Left lung (tissue), 10 donors: Measurements from ENCODE around the gene NHERF2. TPM values are rescaled to one million over a fixed set of nuclear protein-coding genes. Genes with fewer than 3 reads are reported as not detected.

Experiments
- ATAC-seq: fragments of 200-7000 bp; cut with Tn5 transposase; one replicate; pipeline ENCODE4 v1.9.1; 2020; ENCODE audit warnings: moderate library complexity
- DNase-seq, 4 donors: peaks; one replicate each; pipeline ENCODE4 v3.0.0-alpha.2; 2013 to 2020
- H3K27ac ChIP-seq, 2 donors: fragments of 200-600 bp; sonication (generic) in 1 of 2; one replicate each; pipeline versions ENCODE4 v1.5.0 to v1.8.0; 2020 to 2021
- H3K27me3 ChIP-seq, 2 donors: fragments of 200-600 bp; sonication (generic) in 1 of 2; one replicate each; pipeline versions ENCODE4 v1.5.0 to v1.8.0; 2020 to 2021
- H3K36me3 ChIP-seq, 2 donors: fragments of 200-600 bp; sonication (generic) in 1 of 2; one replicate each; pipeline versions ENCODE4 v1.5.0 to v1.8.0; 2020 to 2021
- H3K4me1 ChIP-seq, 2 donors: fragments of 200-600 bp; one replicate each; pipeline ENCODE4 v1.8.0; 2021
- H3K4me3 ChIP-seq, 2 donors: fragments of 200-600 bp; sonication (generic) in 1 of 2; one replicate each; pipeline versions ENCODE4 v1.5.0 to v1.8.0; 2020 to 2021; ENCODE audit warnings: mild to moderate bottlenecking in 1 of 2
- H3K9me3 ChIP-seq, 2 donors: fragments of 200-600 bp; sonication (generic) in 1 of 2; one replicate each; pipeline versions ENCODE4 v1.5.0 to v1.8.0; 2020 to 2021
- CTCF ChIP-seq, 2 donors: fragments of 200-600 bp; sonication (generic) in 1 of 2; IDR thresholded peaks; one replicate each; pipeline versions ENCODE4 v1.5.0 to v1.8.0; 2021; ENCODE audit warnings: antibody characterized with exemption in 2 of 2
- intact Hi-C, 2 donors: fragments of 100-400 bp; cut with DNase I; formaldehyde crosslinking; loops; one replicate each; pipeline versions ENCODE4 v1.11.2 to v1.14.2; 2022
- polyA plus RNA-seq, 6 donors: library from polyadenylated mRNA; unstranded; fragments of 120-200 nt; gene quantifications; one replicate each; pipeline ENCODE4 v1.2.1, GENCODE V29; 2013; ENCODE audit not compliant: insufficient read length in 6 of 6
- total RNA-seq, 2 donors: library from RNA; stranded (reverse); fragmentation: NEBNext Ultra II Directional; extraction: Animal tissue kit (Norgen Biotek cat#: 25700); gene quantifications; one replicate each; pipeline ENCODE4 v1.2.1, GENCODE V29; 2021
- donor health status: DM: no; HTN: yes; CAD: no.
- donor health status: DM: no; HTN: no; CAD: no.

Gene NHERF2
- total and polyA plus RNA-seq, 8 donors, result 68.1 to 349 (median 109) TPM

- H3K27ac ChIP-seq, result no peak overlapping the region
- H3K27me3 ChIP-seq, result no peaks in the 10 kb centered on the region
- no peak for TF ChIP-seq CTCF (IDR thresholded peaks at IDR 0.05)
- peaks cover 0 to 97% of the 10 kb centered on the region in 2 donors for H3K36me3 ChIP-seq
- no peaks in the 10 kb centered on the region for H3K4me1 ChIP-seq
- H3K4me3 ChIP-seq, result no peak overlapping the region
- intact Hi-C loops, result no loop called here
- H3K9me3 ChIP-seq, result no peaks in the 10 kb centered on the region
- ATAC-seq (no peak), DNase-seq (no peak)
Measured at GRCh38 chr16:2066139-2066538, 39.4 kb downstream of the NHERF2 start.

GRCh38 chr16:2070576-2071453 is 44.1 kb downstream of the NHERF2 start:
- H3K36me3 ChIP-seq, result peaks cover 0 to 97% of the 10 kb centered on the region in 2 donors
- no peaks in the 10 kb centered on the region for H3K4me1 ChIP-seq
- intact Hi-C loops, result no loop called here
- H3K4me3 ChIP-seq, result no peak overlapping the region
- no peak for TF ChIP-seq CTCF (IDR thresholded peaks at IDR 0.05)
- ATAC-seq (no peak), DNase-seq (no peak)
- no peaks in the 10 kb centered on the region for H3K9me3 ChIP-seq
- H3K27me3 ChIP-seq, result no peaks in the 10 kb centered on the region
- no peak overlapping the region for H3K27ac ChIP-seq

GRCh38 chr16:2071454-2072202 is 44.9 kb downstream of the NHERF2 start:
- intact Hi-C loops, result no loop called here

GRCh38 chr16:2072926-2073325 is 46.2 kb downstream of the NHERF2 start:
- H3K4me3 ChIP-seq, result no peak overlapping the region
- no peaks in the 10 kb centered on the region for H3K9me3 ChIP-seq
- ATAC-seq (no peak), DNase-seq (no peak)
- no peak for TF ChIP-seq CTCF (IDR thresholded peaks at IDR 0.05)
- H3K27me3 ChIP-seq, result no peaks in the 10 kb centered on the region
- intact Hi-C loops, result no loop called here
- H3K4me1 ChIP-seq, result no peaks in the 10 kb centered on the region
- H3K27ac ChIP-seq, result no peak overlapping the region
- H3K36me3 ChIP-seq, result peaks cover 0 to 97% of the 10 kb centered on the region in 2 donors

More at GRCh38 chr16:2071454-2072202, 44.9 kb downstream of the NHERF2 start:
- no peaks in the 10 kb centered on the region for H3K27me3 ChIP-seq
- TF ChIP-seq CTCF (IDR thresholded peaks at IDR 0.05), result no peak
- DNase-seq, result no peak
- no peaks in the 10 kb centered on the region for H3K4me1 ChIP-seq
- no peak overlapping the region for H3K4me3 ChIP-seq
- H3K9me3 ChIP-seq, result no peaks in the 10 kb centered on the region
- peaks cover 0 to 97% of the 10 kb centered on the region in 2 donors for H3K36me3 ChIP-seq
- ATAC-seq, result no peak
- H3K27ac ChIP-seq, result no peak overlapping the region

- no peak overlapping the region for H3K4me3 ChIP-seq
- DNase-seq, result no peak
- no peak overlapping the region for H3K27ac ChIP-seq
- TF ChIP-seq CTCF (IDR thresholded peaks at IDR 0.05), result no peak
- intact Hi-C loops, result no loop called here
- peaks cover 0 to 97% of the 10 kb centered on the region in 2 donors for H3K36me3 ChIP-seq
- ATAC-seq, result no peak
- H3K9me3 ChIP-seq, result no peaks in the 10 kb centered on the region
- H3K27me3 ChIP-seq, result no peaks in the 10 kb centered on the region
- H3K4me1 ChIP-seq, result no peaks in the 10 kb centered on the region
Measured at GRCh38 chr16:2074071-2074470, 47.4 kb downstream of the NHERF2 start.
